SKM-1 treated with dmso at 0.1 percent for 144 hours (cell line): Measurements from ENCODE around the gene PFDN1.
A peak's percentile ranks its signal among the peaks of the same experiment; 100 is the strongest.

Experiments used
- DNase-seq: peaks from one replicate; lab custom pipeline; 2025; ENCODE audit not compliant: unreplicated experiment; lab: John Stamatoyannopoulos, UW

Gene PFDN1

GRCh38 chr5:140261403-140262171, 41.3 kb downstream of the PFDN1 start:
- DNase-seq, result no peak

- no peak for DNase-seq
Measured at GRCh38 chr5:140260089-140260656, 42.7 kb downstream of the PFDN1 start.

GRCh38 chr5:140259500-140259899, 43.4 kb downstream of the PFDN1 start:
- DNase-seq, result no peak

- DNase-seq, result no peak
Measured at GRCh38 chr5:140258873-140259272, 44.0 kb downstream of the PFDN1 start.

GRCh38 chr5:140258016-140258415, 44.9 kb downstream of the PFDN1 start:
- DNase-seq, result no peak

- no peak for DNase-seq
Measured at GRCh38 chr5:140256726-140257125, 46.2 kb downstream of the PFDN1 start.

GRCh38 chr5:140255460-140256157, 47.3 kb downstream of the PFDN1 start:
- no peak for DNase-seq

GRCh38 chr5:140253985-140254384, 48.9 kb downstream of the PFDN1 start:
- DNase-seq, result no peak

GRCh38 chr5:140252470-140253126, 50.3 kb downstream of the PFDN1 start:
- DNase-seq, result no peak

- peak; percentile 67 for DNase-seq
Measured at GRCh38 chr5:140251527-140251973, 51.4 kb downstream of the PFDN1 start.

GRCh38 chr5:140250386-140250785, 52.5 kb downstream of the PFDN1 start:
- no peak for DNase-seq

GRCh38 chr5:140249536-140249935, 53.4 kb downstream of the PFDN1 start:
- no peak for DNase-seq

GRCh38 chr5:140248414-140248813, 54.5 kb downstream of the PFDN1 start:
- no peak for DNase-seq

- no peak for DNase-seq
Measured at GRCh38 chr5:140246378-140247122, 56.4 kb downstream of the PFDN1 start.

GRCh38 chr5:140245926-140246325, 57.0 kb downstream of the PFDN1 start:
- no peak for DNase-seq

GRCh38 chr5:140245341-140245740, 57.6 kb downstream of the PFDN1 start:
- DNase-seq, result peak; percentile 6

GRCh38 chr5:140244525-140245025, 58.3 kb downstream of the PFDN1 start:
- DNase-seq, result peak; percentile 74

- no peak for DNase-seq
Measured at GRCh38 chr5:140243706-140244250, 59.1 kb downstream of the PFDN1 start.

GRCh38 chr5:140242890-140243585, 59.9 kb downstream of the PFDN1 start:
- no peak for DNase-seq

- DNase-seq, result no peak
Measured at GRCh38 chr5:140242099-140242498, 60.8 kb downstream of the PFDN1 start.
